ENCODE data around the gene PPIE. TPM values are rescaled to one million over a fixed set of nuclear protein-coding genes. Genes with fewer than 3 reads are reported as not detected.

The PPIE gene
- total RNA-seq (10 to 100 TPM; 34.3 to 78.9 (median 42.3) TPM), polyA plus RNA-seq (10 to 100 TPM; 43.6 to 56.0 (median 47.1) TPM)
- long read RNA-seq, donor 1, transcript PPIE-201 (10 exons, 1,277 nt) = major isoform, 9 of 10 reads
- long read RNA-seq, donor 1, partial matches to known transcripts = 0 of 10 reads
- long read RNA-seq, donor 1, other reads (novel, unspliced or antisense) = 0 of 10 reads
- long read RNA-seq, donor 2, partial matches to known transcripts = 6 of 10 reads
- long read RNA-seq, donor 2, other reads (novel, unspliced or antisense) = 0 of 10 reads
- long read RNA-seq, donor 3, transcript PPIE-201 (10 exons, 1,277 nt) = major isoform, 11 of 11 reads
- long read RNA-seq, donor 3, partial matches to known transcripts = 0 of 11 reads
- long read RNA-seq, donor 3, other reads (novel, unspliced or antisense) = 0 of 11 reads
- long read RNA-seq, donor 4, transcript PPIE-201 (10 exons, 1,277 nt) = major isoform, 25 of 48 reads
- long read RNA-seq, donor 4, partial matches to known transcripts = 3 of 48 reads
- long read RNA-seq, donor 4, other reads (novel, unspliced or antisense) = 15 of 48 reads
- long read RNA-seq, donor 5, transcript PPIE-201 (10 exons, 1,277 nt) = major isoform, 47 of 80 reads
- long read RNA-seq, donor 5, partial matches to known transcripts = 8 of 80 reads
- long read RNA-seq, donor 5, other reads (novel, unspliced or antisense) = 18 of 80 reads
- long read RNA-seq, donor 6, transcript PPIE-201 (10 exons, 1,277 nt) = major isoform, 22 of 58 reads
- long read RNA-seq, donor 6, partial matches to known transcripts = 21 of 58 reads
- long read RNA-seq, donor 6, other reads (novel, unspliced or antisense) = 12 of 58 reads
- long read RNA-seq, donor 7, transcript PPIE-201 (10 exons, 1,277 nt) = major isoform, 6 of 6 reads
- long read RNA-seq, donor 7, partial matches to known transcripts = 0 of 6 reads
- long read RNA-seq, donor 7, other reads (novel, unspliced or antisense) = 0 of 6 reads
- long read RNA-seq, donor 8, transcript PPIE-201 (10 exons, 1,277 nt) = major isoform, 19 of 20 reads
- long read RNA-seq, donor 8, partial matches to known transcripts = 0 of 20 reads
- long read RNA-seq, donor 8, other reads (novel, unspliced or antisense) = 0 of 20 reads
- long read RNA-seq, donor 9, transcript PPIE-201 (10 exons, 1,277 nt) = major isoform, 12 of 13 reads
- long read RNA-seq, donor 9, partial matches to known transcripts = 0 of 13 reads
- long read RNA-seq, donor 9, other reads (novel, unspliced or antisense) = 0 of 13 reads
- long read RNA-seq, donor 10, transcript PPIE-201 (10 exons, 1,277 nt) = major isoform, 6 of 7 reads
- long read RNA-seq, donor 10, partial matches to known transcripts = 0 of 7 reads
- long read RNA-seq, donor 10, other reads (novel, unspliced or antisense) = 0 of 7 reads

DNA sequence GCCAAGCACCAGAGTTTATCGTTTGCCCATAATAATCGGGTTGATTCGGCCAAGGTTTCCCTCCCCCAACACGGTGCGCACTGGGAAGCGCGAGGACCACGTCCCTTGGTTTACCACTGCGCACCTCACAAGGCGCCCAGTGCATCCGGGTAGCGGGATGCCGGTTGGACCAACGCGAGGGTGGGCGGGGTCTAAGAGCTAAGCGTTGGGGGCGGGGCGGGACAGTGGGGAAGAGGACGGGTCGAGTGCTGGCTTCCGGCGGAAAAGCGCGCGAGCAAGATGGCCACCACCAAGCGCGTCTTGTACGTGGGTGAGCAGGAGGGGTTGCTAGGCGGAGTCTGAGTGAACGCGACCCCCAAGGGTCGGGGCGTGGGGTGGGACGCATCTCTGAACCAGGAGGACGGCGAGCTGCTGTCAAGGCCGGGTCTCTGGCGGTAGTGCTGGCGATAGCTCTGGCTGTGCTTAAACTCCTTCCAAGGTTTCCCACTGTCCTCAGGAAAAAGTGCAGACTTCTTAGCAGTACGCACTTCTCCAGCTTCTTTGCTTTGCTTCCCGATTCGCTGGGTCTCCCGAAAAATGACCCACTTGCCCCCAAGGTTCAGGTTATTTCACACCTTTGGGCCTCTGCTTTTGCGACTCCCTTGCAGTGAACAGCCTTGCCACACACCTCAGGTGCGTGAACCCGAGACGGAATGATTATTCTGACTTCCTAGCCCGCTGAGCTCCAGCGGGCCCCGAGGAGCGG lies at the start of gene PPIE:
TSS of gene PPIE (plus strand) at position 261 of the 745 bp plus-strand sequence. CDS start at position 280, 19 bp downstream.
- 0 to 5% (median 0%) methylated on average over 15 to 52 of the region's 52 CpGs for WGBS, 4 donors
- TF ChIP-seq POLR2A (IDR thresholded peaks at IDR 0.05) (peak in 1 of 2 donors; percentile 50), CTCF (IDR thresholded peaks at IDR 0.05) (no peak)

GRCh38 chr1:39689214-39689613 lies 49.5 kb upstream of the PPIE start:
- no peak for TF ChIP-seq POLR2A (IDR thresholded peaks at IDR 0.05)
- no peak for TF ChIP-seq CTCF (IDR thresholded peaks at IDR 0.05)
- DNase-seq = no peak
- Histone ChIP-seq H3K36me3 (replicated peaks in 1 of 2) (no peaks in the 10 kb centered on the region), H3K9me3 (replicated peaks in 1 of 3) (no peaks in the 10 kb centered on the region), H3K27me3 (peaks cover 42% of the 10 kb centered on the region), H3K4me1 (replicated peaks in 1 of 2) (peaks cover 10 to 19% of the 10 kb centered on the region in 2 donors), H3K27ac (no peak overlapping the region), H3K4me3 (no peak overlapping the region)
- WGBS, 4 donors = 73 to 82% (median 79%) methylated on average over 2 of the region's 2 CpGs
- intact Hi-C loops (cut with DNase I) = no loop called here

More for the DNA sequence above, at the start of gene PPIE:
- H3K27me3 ChIP-seq = peaks cover 16% of the 10 kb centered on the region
- H3K4me1 ChIP-seq (replicated peaks in 1 of 2) = peaks cover 6 to 16% of the 10 kb centered on the region in 2 donors
- H3K9me3 ChIP-seq (replicated peaks in 1 of 3) = no peaks in the 10 kb centered on the region
- intact Hi-C loops (cut with DNase I) = no loop called here
- H3K36me3 ChIP-seq (replicated peaks in 1 of 2) = peaks cover 0 to 33% of the 10 kb centered on the region in 2 donors
- H3K27ac ChIP-seq = peak within 1 kb of the TSS in 4 of 5 donors; percentile 24 to 79 (median 54)
- H3K4me3 ChIP-seq = peak within 1 kb of the TSS; percentile 43 to 73 (median 58)
- DNase-seq = peak; percentile 93 to 97 (median 96)

GRCh38 chr1:39689635-39690034 lies 49.0 kb upstream of the PPIE start:
- no peak for DNase-seq
- intact Hi-C loops (cut with DNase I) = no loop called here
- H3K9me3 ChIP-seq (replicated peaks in 1 of 3) = no peaks in the 10 kb centered on the region
- H3K27me3 ChIP-seq = peaks cover 39% of the 10 kb centered on the region
- H3K4me3 ChIP-seq = no peak overlapping the region
- peaks cover 10 to 19% of the 10 kb centered on the region in 2 donors for H3K4me1 ChIP-seq (replicated peaks in 1 of 2)
- TF ChIP-seq CTCF (IDR thresholded peaks at IDR 0.05) = no peak
- no peak overlapping the region for H3K27ac ChIP-seq
- no peaks in the 10 kb centered on the region for H3K36me3 ChIP-seq (replicated peaks in 1 of 2)

Measured in adrenal gland (tissue), 19 donors.